GM18511 (cell line): Measurements from ENCODE around the gene PMPCA.
"Not testable (repeated sequence)": the region's sequence is repeated elsewhere in the genome, so short reads cannot be mapped to it uniquely, and the experiment has no call there.

Experiments
- ATAC-seq: cut with Tn5 transposase; IDR thresholded peaks from one replicate; pipeline ENCODE4 v1.9.1; 2021; ENCODE audit warnings: mild to moderate bottlenecking, moderate library complexity; ENCODE audit not compliant: unreplicated experiment

Gene PMPCA

GRCh38 chr9:136392538-136393449 is 17.7 kb upstream of the PMPCA start:
- ATAC-seq, result no peak

GRCh38 chr9:136393531-136393930 is 16.9 kb upstream of the PMPCA start:
- ATAC-seq, result no peak

- ATAC-seq, result no peak
Measured at GRCh38 chr9:136394312-136395019, 16.0 kb upstream of the PMPCA start.

- no peak for ATAC-seq
Measured at GRCh38 chr9:136395020-136395340, 15.5 kb upstream of the PMPCA start.

GRCh38 chr9:136395345-136396218 is 14.9 kb upstream of the PMPCA start:
- ATAC-seq, result no peak

GRCh38 chr9:136396219-136396515 is 14.3 kb upstream of the PMPCA start:
- ATAC-seq, result no peak

- ATAC-seq, result no peak
Measured at GRCh38 chr9:136397643-136398042, 12.8 kb upstream of the PMPCA start.

GRCh38 chr9:136398286-136398685 is 12.2 kb upstream of the PMPCA start:
- no peak for ATAC-seq

GRCh38 chr9:136399176-136400037 is 11.1 kb upstream of the PMPCA start:
- ATAC-seq, result peak; percentile 27

GRCh38 chr9:136400038-136400834 is 10.2 kb upstream of the PMPCA start, which contains the start of gene SNAPC4:
Gene SNAPC4, minus strand, starts transcription at chr9:136400170. Its CDS starts 1,742 bp downstream, at chr9:136398428.
- ATAC-seq, result peak; percentile 70

GRCh38 chr9:136401173-136401922 is 9.1 kb upstream of the PMPCA start:
- no peak for ATAC-seq

- no peak for ATAC-seq
Measured at GRCh38 chr9:136402067-136402466, 8.4 kb upstream of the PMPCA start.

- ATAC-seq, result peak; percentile 51
Measured at GRCh38 chr9:136403538-136403914, 6.9 kb upstream of the PMPCA start.

- ATAC-seq, result no peak
Measured at GRCh38 chr9:136403915-136404800, 6.3 kb upstream of the PMPCA start.

GRCh38 chr9:136404801-136405136 is 5.7 kb upstream of the PMPCA start:
- ATAC-seq, result no peak

- ATAC-seq, result no peak
Measured at GRCh38 chr9:136405481-136405880, 5.0 kb upstream of the PMPCA start.

- ATAC-seq, result not testable (repeated sequence)
Measured at GRCh38 chr9:136405904-136406303, 4.6 kb upstream of the PMPCA start.

GRCh38 chr9:136407061-136407460 is 3.4 kb upstream of the PMPCA start:
- not testable (repeated sequence) for ATAC-seq
